Measurements from ENCODE around the gene PTPN1. TPM values are rescaled to one million over a fixed set of nuclear protein-coding genes. Genes with fewer than 3 reads are reported as not detected.

The PTPN1 gene
- total and polyA plus RNA-seq, 12 donors, result 15.5 to 45.3 (median 29.4) TPM

DNA sequence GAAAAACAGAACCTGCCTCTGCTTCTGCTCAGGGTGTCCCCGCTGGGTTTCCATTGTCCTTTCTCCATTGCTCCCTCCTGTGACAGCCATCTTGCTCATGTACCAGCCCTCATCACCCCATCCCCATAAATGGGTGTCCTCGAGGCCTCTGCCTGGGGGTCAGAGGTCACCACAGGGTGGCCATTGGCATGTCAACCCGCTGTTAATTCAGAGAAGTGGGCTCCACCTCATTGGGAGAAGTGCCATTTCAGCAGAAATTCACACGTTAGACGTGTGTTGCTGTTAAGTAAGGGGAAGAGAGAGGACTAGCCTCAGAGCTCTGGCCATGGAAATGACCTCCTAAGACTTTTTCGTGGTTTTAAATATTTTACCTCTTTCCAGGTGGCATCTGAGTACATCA lies 71.9 kb downstream of the PTPN1 start:
- no peak overlapping the region for H3K4me3 ChIP-seq
- H3K36me3 ChIP-seq, result peaks cover 0 to 100% (median 44%) of the 10 kb centered on the region in 9 donors
- no peak overlapping the region for H3K27ac ChIP-seq
- H3K9me3 ChIP-seq, result no peaks in the 10 kb centered on the region
- ATAC-seq, result no peak
- DNase-seq, result no peak
- no peak for TF ChIP-seq CTCF (IDR thresholded peaks at IDR 0.05)
- 82 to 87% methylated on average over 6 of the region's 6 CpGs for WGBS, 2 donors
- intact Hi-C loops (cut with DNase I), result loop anchor here in 3 of 10 donors (5.0 kb wide), 3 partner anchors 100 to 395 kb away; no protein-coding TSS in a partner anchor
- H3K27me3 ChIP-seq, result no peaks in the 10 kb centered on the region
- H3K4me1 ChIP-seq, result peaks cover 0 to 13% (median 0%) of the 10 kb centered on the region in 9 donors

DNA sequence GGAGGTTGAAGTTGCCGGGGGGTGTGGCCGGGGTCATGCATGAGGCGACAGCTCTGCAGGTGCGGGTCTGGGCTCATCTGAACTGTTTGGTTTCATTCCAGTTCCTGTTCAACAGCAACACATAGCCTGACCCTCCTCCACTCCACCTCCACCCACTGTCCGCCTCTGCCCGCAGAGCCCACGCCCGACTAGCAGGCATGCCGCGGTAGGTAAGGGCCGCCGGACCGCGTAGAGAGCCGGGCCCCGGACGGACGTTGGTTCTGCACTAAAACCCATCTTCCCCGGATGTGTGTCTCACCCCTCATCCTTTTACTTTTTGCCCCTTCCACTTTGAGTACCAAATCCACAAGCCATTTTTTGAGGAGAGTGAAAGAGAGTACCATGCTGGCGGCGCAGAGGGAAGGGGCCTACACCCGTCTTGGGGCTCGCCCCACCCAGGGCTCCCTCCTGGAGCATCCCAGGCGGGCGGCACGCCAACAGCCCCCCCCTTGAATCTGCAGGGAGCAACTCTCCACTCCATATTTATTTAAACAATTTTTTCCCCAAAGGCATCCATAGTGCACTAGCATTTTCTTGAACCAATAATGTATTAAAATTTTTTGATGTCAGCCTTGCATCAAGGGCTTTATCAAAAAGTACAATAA lies 72.5 kb downstream of the PTPN1 start:
- Histone ChIP-seq H3K27me3 (no peaks in the 10 kb centered on the region), H3K9me3 (no peaks in the 10 kb centered on the region), H3K4me1 (peaks cover 0 to 7% (median 0%) of the 10 kb centered on the region in 9 donors), H3K36me3 (peaks cover 0 to 100% (median 40%) of the 10 kb centered on the region in 9 donors), H3K4me3 (no peak overlapping the region), H3K27ac (no peak overlapping the region)
- no peak for TF ChIP-seq CTCF (IDR thresholded peaks at IDR 0.05)
- no peak for DNase-seq
- 93% methylated on average over 26 of the region's 26 CpGs for WGBS, 2 donors
- intact Hi-C loops (cut with DNase I), result loop anchor here in 3 of 10 donors (5.0 kb wide), 3 partner anchors 100 to 395 kb away; no protein-coding TSS in a partner anchor
- no peak for ATAC-seq

DNA sequence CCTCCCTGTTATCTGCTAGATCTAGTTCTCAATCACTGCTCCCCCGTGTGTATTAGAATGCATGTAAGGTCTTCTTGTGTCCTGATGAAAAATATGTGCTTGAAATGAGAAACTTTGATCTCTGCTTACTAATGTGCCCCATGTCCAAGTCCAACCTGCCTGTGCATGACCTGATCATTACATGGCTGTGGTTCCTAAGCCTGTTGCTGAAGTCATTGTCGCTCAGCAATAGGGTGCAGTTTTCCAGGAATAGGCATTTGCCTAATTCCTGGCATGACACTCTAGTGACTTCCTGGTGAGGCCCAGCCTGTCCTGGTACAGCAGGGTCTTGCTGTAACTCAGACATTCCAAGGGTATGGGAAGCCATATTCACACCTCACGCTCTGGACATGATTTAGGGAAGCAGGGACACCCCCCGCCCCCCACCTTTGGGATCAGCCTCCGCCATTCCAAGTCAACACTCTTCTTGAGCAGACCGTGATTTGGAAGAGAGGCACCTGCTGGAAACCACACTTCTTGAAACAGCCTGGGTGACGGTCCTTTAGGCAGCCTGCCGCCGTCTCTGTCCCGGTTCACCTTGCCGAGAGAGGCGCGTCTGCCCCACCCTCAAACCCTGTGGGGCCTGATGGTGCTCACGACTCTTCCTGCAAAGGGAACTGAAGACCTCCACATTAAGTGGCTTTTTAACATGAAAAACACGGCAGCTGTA lies 73.4 kb downstream of the PTPN1 start:
- no peak for TF ChIP-seq CTCF (IDR thresholded peaks at IDR 0.05)
- no peaks in the 10 kb centered on the region for H3K27me3 ChIP-seq
- no peak for ATAC-seq
- peaks cover 0 to 100% (median 31%) of the 10 kb centered on the region in 9 donors for H3K36me3 ChIP-seq
- intact Hi-C loops (cut with DNase I), result loop anchor here in 3 of 10 donors (5.0 kb wide), 3 partner anchors 101 to 396 kb away; no protein-coding TSS in a partner anchor
- H3K27ac ChIP-seq, result no peak overlapping the region
- DNase-seq, result no peak
- no peaks in the 10 kb centered on the region for H3K9me3 ChIP-seq
- H3K4me1 ChIP-seq, result peaks cover 0 to 10% (median 0%) of the 10 kb centered on the region in 9 donors
- H3K4me3 ChIP-seq, result no peak overlapping the region
- WGBS, 2 donors, result 92% methylated on average over 15 of the region's 15 CpGs

DNA sequence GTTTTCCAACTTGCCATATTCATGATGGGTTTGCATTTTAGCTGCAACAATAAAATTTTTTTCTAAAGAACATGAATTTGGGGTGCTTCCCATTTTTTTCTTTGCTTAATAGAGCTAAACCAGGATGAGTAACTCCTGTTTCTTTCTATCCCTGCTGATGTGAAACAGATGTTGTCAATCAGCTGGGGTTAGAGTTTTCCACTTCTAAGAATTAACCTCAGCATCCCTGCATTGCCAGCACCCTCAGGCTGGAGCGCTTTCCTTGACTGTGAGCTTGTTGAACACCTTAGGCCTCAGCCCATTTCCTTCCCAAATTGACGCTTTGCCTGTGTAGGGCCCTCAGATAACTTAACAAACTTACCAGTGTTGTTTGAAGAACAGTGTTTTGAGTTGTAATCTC lies 74.5 kb downstream of the PTPN1 start:
- no peak for ATAC-seq
- H3K27ac ChIP-seq, result no peak overlapping the region
- no peak for DNase-seq
- H3K27me3 ChIP-seq, result no peaks in the 10 kb centered on the region
- no peaks in the 10 kb centered on the region for H3K9me3 ChIP-seq
- no peak for TF ChIP-seq CTCF (IDR thresholded peaks at IDR 0.05)
- H3K4me1 ChIP-seq, result peaks cover 0 to 9% (median 0%) of the 10 kb centered on the region in 9 donors
- peaks cover 0 to 100% (median 23%) of the 10 kb centered on the region in 9 donors for H3K36me3 ChIP-seq
- intact Hi-C loops (cut with DNase I), result loop anchor here in 4 of 10 donors (5.0 kb wide), 4 partner anchors 102 to 397 kb away; no protein-coding TSS in a partner anchor
- WGBS, 2 donors, result 93 to 94% methylated on average over 2 of the region's 2 CpGs
- H3K4me3 ChIP-seq, result no peak overlapping the region
